ENCODE measurements around the gene KTI12.
A peak's percentile ranks its signal among the peaks of the same experiment; 100 is the strongest.
"Not testable (repeated sequence)": the region's sequence is repeated elsewhere in the genome, so short reads cannot be mapped to it uniquely, and the experiment has no call there.

KTI12 gene, protein sequence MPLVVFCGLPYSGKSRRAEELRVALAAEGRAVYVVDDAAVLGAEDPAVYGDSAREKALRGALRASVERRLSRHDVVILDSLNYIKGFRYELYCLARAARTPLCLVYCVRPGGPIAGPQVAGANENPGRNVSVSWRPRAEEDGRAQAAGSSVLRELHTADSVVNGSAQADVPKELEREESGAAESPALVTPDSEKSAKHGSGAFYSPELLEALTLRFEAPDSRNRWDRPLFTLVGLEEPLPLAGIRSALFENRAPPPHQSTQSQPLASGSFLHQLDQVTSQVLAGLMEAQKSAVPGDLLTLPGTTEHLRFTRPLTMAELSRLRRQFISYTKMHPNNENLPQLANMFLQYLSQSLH

DNA sequence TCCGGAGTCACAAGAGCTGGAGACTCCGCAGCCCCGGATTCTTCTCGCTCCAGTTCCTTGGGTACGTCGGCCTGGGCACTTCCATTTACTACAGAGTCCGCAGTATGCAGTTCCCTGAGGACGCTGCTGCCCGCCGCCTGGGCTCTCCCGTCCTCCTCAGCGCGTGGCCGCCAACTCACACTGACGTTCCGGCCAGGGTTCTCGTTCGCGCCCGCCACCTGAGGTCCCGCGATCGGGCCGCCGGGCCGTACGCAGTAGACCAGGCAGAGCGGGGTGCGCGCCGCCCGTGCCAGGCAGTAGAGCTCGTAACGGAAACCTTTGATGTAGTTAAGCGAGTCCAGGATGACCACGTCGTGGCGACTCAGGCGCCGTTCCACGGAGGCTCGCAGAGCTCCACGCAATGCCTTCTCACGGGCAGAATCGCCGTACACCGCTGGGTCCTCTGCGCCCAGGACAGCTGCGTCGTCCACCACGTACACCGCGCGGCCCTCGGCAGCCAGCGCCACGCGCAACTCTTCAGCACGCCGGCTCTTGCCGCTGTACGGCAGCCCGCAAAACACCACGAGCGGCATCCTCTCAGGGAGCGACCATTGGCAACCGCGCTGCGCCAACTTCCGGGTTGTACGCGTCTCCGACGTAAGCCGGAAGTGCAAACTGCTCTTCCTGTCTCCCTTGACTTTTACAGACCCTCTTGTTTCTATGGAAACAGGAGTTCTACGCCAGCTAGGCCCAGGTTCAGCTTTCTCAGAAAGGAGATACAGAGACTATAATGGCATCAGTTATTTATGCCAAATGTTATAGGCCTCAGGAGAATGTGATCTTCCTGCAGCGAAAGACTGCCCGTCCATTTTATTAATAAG, at the start of gene KTI12:
TSS of gene KTI12 (minus strand) at position 621 of the 860 bp plus-strand sequence. CDS start at position 572, 49 bp downstream.
- DNase-seq = peak; percentile 91

GRCh38 chr1:52080014-52080415, 46.4 kb upstream of the KTI12 start:
- DNase-seq = no peak

- DNase-seq = not testable (repeated sequence)
Observed at GRCh38 chr1:52077277-52077676, 43.7 kb upstream of the KTI12 start.

GRCh38 chr1:52072291-52072690, 38.7 kb upstream of the KTI12 start:
- DNase-seq = no peak

DNA sequence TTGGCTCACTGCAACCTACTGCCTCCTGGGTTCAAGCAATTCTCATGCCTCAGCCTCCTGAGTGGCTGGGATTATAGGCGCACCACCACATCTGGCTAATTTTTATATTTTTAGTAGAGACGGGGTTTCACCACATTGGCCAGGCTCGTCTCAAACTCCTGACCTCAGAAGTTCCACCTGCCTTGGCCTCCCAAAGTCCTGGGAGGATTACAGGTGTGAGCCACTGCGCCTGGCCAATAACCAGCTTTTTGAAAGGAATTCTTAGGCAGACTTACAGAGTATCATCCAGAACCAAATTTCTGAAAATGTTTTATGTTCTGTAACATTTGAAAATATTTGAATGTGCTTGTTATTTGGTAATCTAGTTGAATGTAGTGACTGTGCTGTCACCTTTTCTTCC, 37.1 kb upstream of the KTI12 start:
- no peak for DNase-seq

- no peak for DNase-seq
Observed at GRCh38 chr1:52063192-52063591, 29.6 kb upstream of the KTI12 start.

DNA sequence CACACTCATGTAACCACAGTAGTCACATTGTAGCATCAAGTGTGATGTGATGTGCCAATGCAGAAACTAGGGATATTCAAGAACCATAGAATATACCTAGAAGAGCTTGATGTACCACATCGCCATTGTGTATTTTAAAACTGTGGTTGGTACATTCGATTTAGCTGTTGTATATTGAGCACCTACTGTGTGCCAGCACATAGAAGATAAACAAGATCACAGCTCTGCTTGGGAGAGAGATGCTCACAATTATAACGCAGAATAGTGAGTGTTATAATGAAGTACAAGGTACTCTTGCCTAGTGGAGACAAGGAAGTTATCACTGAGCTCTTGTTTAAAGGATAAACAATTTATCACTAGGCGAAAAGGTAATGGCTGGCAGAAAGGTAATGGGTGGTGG, 27.2 kb upstream of the KTI12 start:
- DNase-seq = no peak

- DNase-seq = no peak
Observed at GRCh38 chr1:52059888-52060287, 26.3 kb upstream of the KTI12 start.

GRCh38 chr1:52059321-52059720, 25.7 kb upstream of the KTI12 start:
- DNase-seq = peak; percentile 66

DNA sequence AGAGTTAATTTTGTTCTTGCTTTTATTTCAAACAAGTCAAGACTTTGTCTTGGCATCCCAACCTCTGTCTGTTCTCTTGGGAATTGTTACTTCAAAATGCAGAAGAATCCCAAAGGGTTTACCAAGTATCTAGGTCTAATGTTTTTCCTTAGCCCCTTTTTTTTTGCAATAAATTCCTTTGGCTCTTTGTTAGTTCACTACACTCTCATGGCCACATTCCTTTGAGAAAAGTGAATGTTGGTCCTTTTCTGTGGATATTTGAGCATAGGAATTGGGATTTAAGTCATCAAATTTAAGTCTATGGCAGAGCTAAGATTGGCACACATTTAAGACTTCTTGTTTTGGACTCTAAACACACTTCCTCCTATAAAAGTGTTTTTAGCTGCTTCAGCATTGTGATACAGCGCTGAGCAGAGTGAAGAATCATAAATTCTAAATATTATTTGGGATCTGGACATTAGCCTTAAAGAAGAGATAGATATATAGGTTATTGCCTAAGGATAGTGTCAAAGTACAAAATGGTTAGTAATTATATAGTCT, 24.3 kb upstream of the KTI12 start:
- DNase-seq = no peak

DNA sequence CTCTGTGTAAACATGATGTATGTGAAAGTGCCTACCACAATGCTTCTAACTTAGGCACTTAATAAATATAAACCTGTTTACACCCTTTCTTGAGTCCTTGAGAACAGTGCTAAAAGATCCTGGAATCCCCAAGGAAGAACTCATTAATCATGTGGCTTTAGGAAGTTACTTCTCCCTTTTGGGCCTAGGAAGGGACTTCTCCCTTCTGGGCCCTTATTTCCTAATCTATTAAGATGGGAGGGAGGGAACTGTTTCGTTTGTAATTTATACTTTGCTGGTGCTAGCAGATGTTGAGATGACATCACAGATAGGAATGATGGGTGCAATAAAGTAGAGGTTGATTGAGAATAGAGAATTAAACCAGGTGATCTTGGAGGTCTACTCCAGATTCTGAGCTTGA, 23.6 kb upstream of the KTI12 start:
- peak; percentile 27 for DNase-seq

DNA sequence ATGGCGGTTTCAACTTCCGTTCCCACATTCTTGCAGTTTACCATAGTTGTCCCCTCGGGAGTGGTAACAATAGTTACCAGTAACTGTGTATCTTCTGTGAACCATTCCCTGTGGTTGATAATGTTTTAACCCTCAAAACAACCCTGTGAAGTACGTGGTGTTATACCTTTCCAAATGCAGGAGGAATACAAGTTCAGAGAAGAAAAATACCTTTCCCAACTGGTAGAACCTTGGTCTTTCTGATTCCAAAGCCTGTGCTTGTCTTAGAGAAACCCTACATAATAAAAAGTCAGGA, 23.3 kb upstream of the KTI12 start:
- no peak for DNase-seq

DNA sequence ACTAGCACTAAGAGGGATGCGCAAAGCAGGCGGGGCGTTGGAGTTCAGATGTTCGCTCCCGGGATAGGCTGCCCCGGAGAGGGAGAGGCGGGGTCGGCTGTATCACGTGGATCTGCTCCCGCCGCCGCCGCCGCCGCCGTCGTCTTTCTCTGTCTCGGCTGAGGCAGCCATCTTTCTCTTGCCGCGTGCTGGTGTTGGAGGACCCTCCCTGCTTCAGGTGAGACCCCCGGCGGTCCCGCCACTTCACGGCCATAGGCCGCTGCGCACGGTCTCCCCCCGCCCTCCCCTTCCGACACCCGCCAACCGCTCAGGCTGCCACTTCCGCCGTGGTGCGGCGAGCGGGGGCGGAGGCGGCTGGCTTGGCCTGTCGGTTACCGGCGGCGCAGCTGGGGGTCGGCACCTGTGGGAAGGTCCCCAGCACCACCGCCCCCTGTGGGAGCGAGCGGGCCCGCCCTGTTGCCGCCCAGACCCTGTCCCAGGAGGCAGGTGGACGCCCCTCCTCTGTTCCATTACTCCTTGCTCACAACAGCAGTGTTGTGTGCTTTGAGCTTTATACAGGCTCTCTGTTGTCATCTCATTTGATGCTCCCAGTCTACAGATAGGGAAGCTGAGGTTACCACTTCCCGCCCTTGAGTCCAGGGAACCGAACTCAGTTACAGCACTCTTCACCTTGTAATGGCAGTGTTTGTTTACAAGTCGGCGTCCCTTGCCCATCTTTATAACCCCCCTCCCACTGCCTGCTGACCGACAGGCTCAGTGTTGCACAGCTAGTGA, 22.7 kb upstream of the KTI12 start, which contains the start of gene BTF3L4:
TSS of gene BTF3L4 (plus strand) at position 133 of the 774 bp plus-strand sequence. CDS start 3,553 bp downstream, outside the sequence.
- DNase-seq = peak; percentile 93

- no peak for DNase-seq
Observed at GRCh38 chr1:52055866-52056162, 22.2 kb upstream of the KTI12 start.

DNA sequence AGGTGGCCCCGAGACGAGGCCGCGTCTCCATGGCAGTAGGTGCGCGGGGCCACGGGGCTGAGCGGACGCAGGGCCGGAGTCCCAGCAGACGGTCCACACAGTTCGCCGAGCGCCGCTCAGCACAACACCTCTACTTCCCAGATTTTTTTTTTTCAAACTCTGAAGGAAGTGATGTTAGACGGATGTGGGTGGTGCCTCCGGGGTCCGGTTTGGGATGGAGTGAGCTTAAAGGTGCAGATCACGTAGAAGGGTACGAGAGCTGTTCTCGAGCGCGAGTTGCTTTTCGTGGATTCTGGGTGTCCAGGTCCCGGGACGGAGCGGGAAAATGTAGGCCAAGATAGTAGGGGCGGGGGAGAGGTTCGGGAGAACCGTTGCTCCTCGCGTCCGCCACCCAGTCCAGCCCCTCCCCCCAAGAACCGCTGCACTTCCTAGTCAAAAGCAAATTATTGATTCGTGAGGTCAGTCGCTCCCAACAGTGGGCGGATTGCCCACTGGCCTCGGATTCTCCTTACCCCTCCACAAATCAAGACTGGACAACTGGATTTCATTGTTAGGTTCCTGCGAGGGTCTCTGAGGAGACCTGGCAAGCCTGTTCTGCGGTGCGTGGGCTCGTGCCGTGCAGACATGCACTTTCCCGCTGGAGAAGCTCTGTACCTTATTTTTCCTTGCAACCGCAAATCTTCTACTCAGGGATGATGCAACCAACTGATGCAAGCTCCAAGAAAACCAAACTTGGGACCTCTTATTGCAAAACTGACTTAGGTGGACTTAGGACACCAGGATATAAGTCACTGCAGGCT, 21.7 kb upstream of the KTI12 start, which contains the start of gene TXNDC12:
TSS of gene TXNDC12 (minus strand) at position 126 of the 800 bp plus-strand sequence. CDS start at position 31, 95 bp downstream.
- peak; percentile 95 for DNase-seq

- no peak for DNase-seq
Observed at GRCh38 chr1:52054496-52055065, 21.0 kb upstream of the KTI12 start.

DNA sequence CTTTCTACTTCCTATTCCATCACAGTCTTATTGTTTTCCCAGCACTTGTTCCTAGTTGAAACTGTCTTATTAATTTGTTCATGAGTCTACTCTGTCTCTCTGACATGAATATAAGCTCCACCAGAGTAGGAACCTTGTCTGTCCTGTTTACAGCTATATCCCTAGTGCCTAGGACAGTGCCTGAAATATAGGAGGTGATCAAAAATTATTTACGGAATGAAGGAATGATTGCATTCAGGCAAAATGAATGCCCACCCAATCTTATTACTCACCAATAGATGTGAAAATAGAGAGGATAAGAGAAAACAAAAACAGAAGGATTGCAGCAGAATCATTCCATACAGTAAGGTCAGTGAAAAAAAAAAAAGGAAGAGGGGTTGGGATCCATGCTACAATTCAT, 20.3 kb upstream of the KTI12 start:
- DNase-seq = no peak

GRCh38 chr1:52049337-52049736, 15.7 kb upstream of the KTI12 start:
- DNase-seq = not testable (repeated sequence)

- not testable (repeated sequence) for DNase-seq
Observed at GRCh38 chr1:52045666-52046195, 12.1 kb upstream of the KTI12 start.

DNA sequence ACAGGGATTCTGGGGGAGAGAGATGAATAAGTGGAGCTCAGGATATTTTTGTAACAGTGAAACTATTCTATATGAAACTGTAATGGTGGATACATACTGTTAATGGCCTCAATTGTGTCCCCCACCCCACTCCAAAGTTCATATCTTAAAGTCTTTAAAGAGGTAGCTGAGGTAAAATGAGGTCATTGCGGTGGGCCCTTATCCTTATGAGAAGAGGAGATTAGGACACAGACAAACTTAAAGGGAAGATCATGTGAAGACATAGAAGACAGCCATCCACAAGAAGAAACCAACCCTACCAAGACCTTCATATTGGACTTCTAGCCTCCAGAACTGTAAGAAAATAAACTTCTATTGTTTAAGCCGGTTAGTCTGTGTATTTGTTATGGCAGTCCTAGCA, 11.6 kb upstream of the KTI12 start:
- no peak for DNase-seq

DNA sequence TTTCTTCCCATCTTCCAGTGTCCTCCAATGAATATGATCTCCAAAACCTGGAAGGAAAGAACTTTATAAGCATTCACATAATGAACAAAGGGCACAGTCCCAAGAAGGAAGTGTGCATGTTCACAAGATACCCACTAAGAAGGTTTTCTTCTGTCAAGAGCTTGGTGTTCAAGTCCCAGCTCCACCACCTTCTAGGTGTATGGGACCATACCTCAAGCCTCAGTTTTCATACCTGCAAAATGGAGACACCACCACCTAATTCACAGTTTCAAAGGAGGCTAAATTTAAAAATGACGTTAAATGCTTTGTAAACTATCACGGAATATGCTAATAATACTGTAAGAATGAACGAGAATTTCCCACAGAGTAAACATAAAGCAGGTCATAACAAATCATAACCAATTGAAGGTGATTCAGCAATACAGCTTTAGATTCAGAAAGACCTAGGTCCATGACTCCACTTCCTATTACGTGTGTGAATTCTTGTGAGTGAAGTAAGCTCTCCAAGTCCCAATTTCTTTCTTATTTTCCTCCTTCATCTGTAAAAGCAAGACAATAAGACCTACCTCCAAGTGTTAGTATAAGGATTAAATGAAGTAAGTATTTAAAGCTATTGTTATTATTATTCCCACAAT, 8.1 kb upstream of the KTI12 start:
- no peak for DNase-seq

Data from EL (cell line).